ENCODE results near the gene MDM4. TPM values are rescaled to one million over a fixed set of nuclear protein-coding genes. Genes with fewer than 3 reads are reported as not detected.
"Not testable (repeated sequence)": the region's sequence is repeated elsewhere in the genome, so short reads cannot be mapped to it uniquely, and the experiment has no call there.

Gene MDM4
- total RNA-seq, 2 donors from 2014 or later: 72.9 to 125 TPM

- TF ChIP-seq POLR2A (IDR thresholded peaks at IDR 0.05) (no peak), CTCF (IDR thresholded peaks at IDR 0.05) (no peak)
- Histone ChIP-seq H3K27ac (peak overlapping the region in 2 of 4 donors; percentile 44 to 48), H3K27me3 (no peaks in the 10 kb centered on the region), H3K4me1 (peaks cover 68% of the 10 kb centered on the region), H3K4me3 (no peak overlapping the region), H3K36me3 (replicated peaks in 1 of 2; ENCODE audit: insufficient read depth in 1 of 2, low read depth in 2 of 2) (no peaks in the 10 kb centered on the region), H3K9me3 (no peaks in the 10 kb centered on the region)
- intact Hi-C loops (cut with DNase I): no loop called here
- DNase-seq (no peak), ATAC-seq (no peak)
- WGBS, 2 donors: 45 to 58% methylated on average over 2 of the region's 2 CpGs
Measured at GRCh38 chr1:204478921-204479320, 37.3 kb upstream of the MDM4 start.

DNA sequence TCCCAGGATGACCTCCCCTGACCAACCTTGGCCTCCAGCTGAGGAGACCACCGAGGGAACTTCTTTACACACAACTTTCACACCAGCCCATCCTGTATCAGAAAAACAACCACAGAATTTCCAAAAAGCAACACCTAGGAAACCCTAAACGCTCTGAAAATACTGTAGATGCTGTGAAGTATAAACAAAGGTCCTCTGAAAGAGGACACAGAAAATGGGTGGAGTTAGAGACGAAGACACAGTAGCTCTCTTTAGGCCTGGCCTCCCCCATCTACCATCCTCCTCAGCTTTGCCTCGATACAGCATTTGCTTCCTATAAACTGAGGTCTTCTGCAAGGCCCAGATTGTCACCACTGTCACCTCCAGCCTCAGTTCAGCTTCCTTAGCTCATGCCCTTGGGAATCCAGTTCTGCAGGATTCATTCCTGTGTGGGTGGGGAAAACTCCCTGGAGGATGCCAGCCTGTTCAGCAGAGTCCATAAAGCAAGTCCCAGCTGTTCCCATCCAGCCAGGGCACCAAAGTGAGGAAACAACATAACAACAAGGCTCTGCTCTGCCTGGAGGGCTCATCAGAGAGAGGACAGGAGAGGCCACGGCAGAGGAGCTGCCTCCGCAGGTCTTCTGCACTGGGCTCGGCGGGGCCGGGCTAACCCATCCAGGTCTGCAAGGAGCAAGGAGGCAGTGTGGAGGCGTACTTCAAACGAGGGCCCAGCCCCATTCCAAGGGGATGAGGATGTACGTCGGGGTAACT lies 36.6 kb upstream of the MDM4 start:
- Histone ChIP-seq H3K27me3 (no peaks in the 10 kb centered on the region), H3K36me3 (replicated peaks in 1 of 2; ENCODE audit: insufficient read depth in 1 of 2, low read depth in 2 of 2) (no peaks in the 10 kb centered on the region), H3K27ac (peak overlapping the region in 2 of 4 donors; percentile 44 to 48), H3K9me3 (no peaks in the 10 kb centered on the region), H3K4me1 (peaks cover 68% of the 10 kb centered on the region), H3K4me3 (no peak overlapping the region)
- TF ChIP-seq POLR2A (IDR thresholded peaks at IDR 0.05) (no peak), CTCF (IDR thresholded peaks at IDR 0.05) (no peak)
- peak; percentile 51 for ATAC-seq
- 61 to 73% methylated on average over 11 to 13 of the region's 13 CpGs for WGBS, 2 donors
- intact Hi-C loops (cut with DNase I): no loop called here
- peak in 3 of 4 donors; percentile 47 to 48 (median 47) for DNase-seq

DNA sequence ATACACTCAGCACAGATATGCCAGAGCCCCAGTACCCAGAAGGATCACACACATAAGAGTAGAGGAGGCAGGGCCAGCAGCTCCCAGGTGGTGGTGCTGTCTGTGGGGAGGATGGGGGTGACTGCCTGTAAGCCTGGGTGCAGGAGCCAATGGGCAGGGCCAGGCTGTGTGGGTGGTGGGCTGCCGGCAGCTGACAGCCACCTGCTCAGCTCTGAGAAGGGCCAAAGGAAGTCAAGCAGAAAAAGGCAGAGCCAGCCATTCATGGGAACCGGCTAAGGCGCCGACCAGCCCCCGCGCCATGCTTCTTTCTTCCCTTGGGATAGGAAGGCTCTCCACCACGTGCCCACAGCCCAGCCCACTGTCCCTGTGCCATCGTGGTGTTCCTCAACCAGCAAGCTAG lies 35.7 kb upstream of the MDM4 start:
- no peak for TF ChIP-seq POLR2A (IDR thresholded peaks at IDR 0.05)
- no peak for TF ChIP-seq CTCF (IDR thresholded peaks at IDR 0.05)
- no peaks in the 10 kb centered on the region for H3K9me3 ChIP-seq
- intact Hi-C loops (cut with DNase I): no loop called here
- no peaks in the 10 kb centered on the region for H3K27me3 ChIP-seq
- WGBS, 2 donors: 65 to 81% methylated on average over 7 to 8 of the region's 8 CpGs
- no peak overlapping the region for H3K4me3 ChIP-seq
- ATAC-seq (no peak), DNase-seq (no peak)
- H3K4me1 ChIP-seq: peaks cover 68% of the 10 kb centered on the region
- no peaks in the 10 kb centered on the region for H3K36me3 ChIP-seq (replicated peaks in 1 of 2; ENCODE audit: insufficient read depth in 1 of 2, low read depth in 2 of 2)
- no peak overlapping the region for H3K27ac ChIP-seq

GRCh38 chr1:204483791-204484190 lies 32.4 kb upstream of the MDM4 start:
- Histone ChIP-seq H3K27me3 (no peaks in the 10 kb centered on the region), H3K4me3 (no peak overlapping the region), H3K27ac (no peak overlapping the region), H3K9me3 (no peaks in the 10 kb centered on the region), H3K36me3 (replicated peaks in 1 of 2; ENCODE audit: insufficient read depth in 1 of 2, low read depth in 2 of 2) (no peaks in the 10 kb centered on the region), H3K4me1 (peaks cover 38% of the 10 kb centered on the region)
- intact Hi-C loops (cut with DNase I): no loop called here
- 53 to 81% methylated on average over 6 to 7 of the region's 7 CpGs for WGBS, 2 donors
- ATAC-seq (no peak), DNase-seq (no peak)
- TF ChIP-seq POLR2A (IDR thresholded peaks at IDR 0.05) (no peak), CTCF (IDR thresholded peaks at IDR 0.05) (no peak)

- H3K27me3 ChIP-seq; H3K27ac ChIP-seq; H3K9me3 ChIP-seq; ATAC-seq; H3K4me3 ChIP-seq; DNase-seq; intact Hi-C loops (cut with DNase I); H3K36me3 ChIP-seq (replicated peaks in 1 of 2; ENCODE audit: insufficient read depth in 1 of 2, low read depth in 2 of 2): not testable (repeated sequence)
- 81 to 84% methylated on average over 9 of the region's 9 CpGs for WGBS, 2 donors
- peaks cover 12% of the 10 kb centered on the region for H3K4me1 ChIP-seq
Measured at GRCh38 chr1:204486513-204487255, 29.5 kb upstream of the MDM4 start.

All from body of pancreas (tissue), 4 donors.